Tibial artery (tissue), 4 donors: Measurements from ENCODE around the gene PGAP1.

Source experiments
- DNase-seq, 2 donors: peaks; one replicate each; pipeline ENCODE4 v3.0.0-alpha.2; 2019
- H3K27ac ChIP-seq, 2 donors: fragments of 200-600 bp; sonication (generic) in 1 of 2; 1 replicate in 1 of 2; 2 replicates in 1 of 2; pipeline ENCODE4 v1.5.1; 2018 to 2019; ENCODE audit warnings: mild to moderate bottlenecking in 1 of 2
- H3K27me3 ChIP-seq, 2 donors: fragments of 200-600 bp; sonication (generic) in 1 of 2; one replicate each; pipeline versions ENCODE4 v1.5.1 to v1.6.0; 2016 to 2019
- H3K36me3 ChIP-seq, 3 donors: fragments of 200-600 bp; sonication (generic) in 2 of 3; one replicate each; pipeline ENCODE4 v1.5.1; 2016 to 2019; ENCODE audit warnings: mild to moderate bottlenecking in 2 of 3
- H3K4me1 ChIP-seq, 4 donors: fragments of 200-600 bp; sonication (generic) in 2 of 4; 1 replicate in 3 of 4; 2 replicates in 1 of 4; pipeline ENCODE4 v1.5.1; 2016 to 2019
- H3K4me3 ChIP-seq, 2 donors: fragments of 200-600 bp; sonication (generic) in 1 of 2; 1 replicate in 1 of 2; 2 replicates in 1 of 2; pipeline ENCODE4 v1.5.1; 2018 to 2019; ENCODE audit warnings: mild to moderate bottlenecking in 2 of 2
- H3K9me3 ChIP-seq, 3 donors: fragments of 200-600 bp; sonication (generic) in 1 of 3; one replicate each; pipeline ENCODE4 v1.5.1; 2016 to 2019
- intact Hi-C: fragments of 100-400 bp; cut with DNase I; formaldehyde crosslinking; loops from one replicate; pipeline ENCODE4 v1.15.0; 2023; ENCODE audit warnings: low total_unique reads
- TF ChIP-seq, protein P1 (sequence below), 2 experiments: fragments of 200-600 bp in 1 of 2; fragments of 450-650 bp in 1 of 2; IDR thresholded peaks; one replicate each; pipeline ENCODE4 v1.5.1; 2017 to 2019; ENCODE audit warnings: antibody characterized with exemption in 2 of 2, mild to moderate bottlenecking in 1 of 2, moderate library complexity in 1 of 2

PGAP1 gene

DNA sequence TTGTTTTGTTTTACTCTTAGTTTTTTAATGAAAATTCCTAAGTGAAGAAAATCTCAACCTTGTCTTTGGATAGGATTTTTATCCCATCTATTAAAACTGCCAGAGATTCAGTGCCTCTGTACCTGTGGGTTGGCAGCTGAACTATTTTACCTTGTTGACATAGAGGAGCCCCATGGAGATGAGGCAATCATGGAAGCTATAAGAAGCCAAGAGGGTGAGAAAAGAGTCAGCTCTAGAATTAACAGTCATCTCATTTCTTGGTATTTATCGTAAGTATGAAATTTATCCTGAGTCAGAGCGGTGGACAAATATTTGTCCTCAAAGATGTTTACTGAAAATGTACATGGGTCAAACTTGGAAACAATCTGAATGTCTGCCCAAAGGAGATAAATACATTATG, 35.8 kb upstream of the PGAP1 start:
- Histone ChIP-seq H3K27ac (no peak overlapping the region), H3K36me3 (no peaks in the 10 kb centered on the region), H3K4me1 (no peaks in the 10 kb centered on the region), H3K4me3 (no peak overlapping the region), H3K27me3 (no peaks in the 10 kb centered on the region), H3K9me3 (no peaks in the 10 kb centered on the region)
- intact Hi-C loops: no loop called here
- DNase-seq: no peak
- TF ChIP-seq, protein P1, sequence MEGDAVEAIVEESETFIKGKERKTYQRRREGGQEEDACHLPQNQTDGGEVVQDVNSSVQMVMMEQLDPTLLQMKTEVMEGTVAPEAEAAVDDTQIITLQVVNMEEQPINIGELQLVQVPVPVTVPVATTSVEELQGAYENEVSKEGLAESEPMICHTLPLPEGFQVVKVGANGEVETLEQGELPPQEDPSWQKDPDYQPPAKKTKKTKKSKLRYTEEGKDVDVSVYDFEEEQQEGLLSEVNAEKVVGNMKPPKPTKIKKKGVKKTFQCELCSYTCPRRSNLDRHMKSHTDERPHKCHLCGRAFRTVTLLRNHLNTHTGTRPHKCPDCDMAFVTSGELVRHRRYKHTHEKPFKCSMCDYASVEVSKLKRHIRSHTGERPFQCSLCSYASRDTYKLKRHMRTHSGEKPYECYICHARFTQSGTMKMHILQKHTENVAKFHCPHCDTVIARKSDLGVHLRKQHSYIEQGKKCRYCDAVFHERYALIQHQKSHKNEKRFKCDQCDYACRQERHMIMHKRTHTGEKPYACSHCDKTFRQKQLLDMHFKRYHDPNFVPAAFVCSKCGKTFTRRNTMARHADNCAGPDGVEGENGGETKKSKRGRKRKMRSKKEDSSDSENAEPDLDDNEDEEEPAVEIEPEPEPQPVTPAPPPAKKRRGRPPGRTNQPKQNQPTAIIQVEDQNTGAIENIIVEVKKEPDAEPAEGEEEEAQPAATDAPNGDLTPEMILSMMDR (IDR thresholded peaks at IDR 0.05): no peak

DNA sequence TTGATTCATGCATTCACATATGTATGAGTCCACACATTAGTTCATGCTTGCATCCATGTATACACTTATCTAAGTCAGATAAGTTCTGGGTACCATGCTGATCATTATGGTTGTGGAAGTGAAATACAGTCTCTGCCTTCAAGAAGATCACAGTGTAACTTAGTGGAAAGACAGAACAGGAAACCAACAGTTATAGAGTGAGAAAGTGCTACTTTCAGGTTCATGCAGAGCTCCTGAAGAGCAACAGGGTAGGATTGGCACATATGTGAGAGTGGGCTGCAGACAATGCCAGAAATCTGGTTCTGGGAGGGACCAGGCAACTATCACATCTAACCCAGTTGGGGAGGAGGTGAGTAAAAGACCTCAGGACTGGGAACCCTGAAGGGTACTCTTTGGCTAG, 35.4 kb upstream of the PGAP1 start:
- no peaks in the 10 kb centered on the region for H3K27me3 ChIP-seq
- H3K4me1 ChIP-seq: no peaks in the 10 kb centered on the region
- H3K4me3 ChIP-seq: no peak overlapping the region
- H3K36me3 ChIP-seq: no peaks in the 10 kb centered on the region
- no peak for DNase-seq
- no peak overlapping the region for H3K27ac ChIP-seq
- no peaks in the 10 kb centered on the region for H3K9me3 ChIP-seq
- TF ChIP-seq, protein P1 (IDR thresholded peaks at IDR 0.05): no peak
- intact Hi-C loops: no loop called here

DNA sequence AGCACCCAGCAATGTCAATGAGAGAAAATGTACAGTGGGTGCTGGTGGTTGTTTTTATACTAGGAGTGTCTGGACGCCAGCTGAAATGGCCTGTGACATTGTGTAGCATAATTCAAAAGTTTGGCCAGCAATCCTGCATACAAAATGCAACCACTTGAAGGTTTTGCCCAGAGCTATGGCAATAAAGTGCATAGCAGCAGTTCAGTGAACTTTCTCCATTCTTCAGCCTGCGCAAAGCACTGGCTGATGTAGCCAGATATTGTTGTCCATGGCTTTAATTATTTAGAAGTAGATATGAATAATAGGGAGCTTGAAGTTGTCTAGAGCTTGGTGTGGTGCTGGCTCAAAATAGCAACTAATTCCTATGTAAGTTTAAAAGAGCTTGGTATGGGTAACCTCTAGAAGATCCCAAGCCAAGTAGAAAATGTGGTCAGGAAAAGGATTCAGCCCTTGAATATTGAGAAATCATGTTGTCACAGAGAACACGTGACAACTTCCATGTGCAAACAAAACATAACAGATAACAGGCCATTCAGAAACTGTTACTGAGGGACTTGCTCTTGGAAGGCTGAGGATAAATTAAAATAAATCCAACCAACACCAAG, 33.3 kb upstream of the PGAP1 start:
- no peak for DNase-seq
- intact Hi-C loops: no loop called here
- Histone ChIP-seq H3K27me3 (no peaks in the 10 kb centered on the region), H3K9me3 (no peaks in the 10 kb centered on the region), H3K27ac (no peak overlapping the region), H3K4me3 (no peak overlapping the region), H3K4me1 (no peaks in the 10 kb centered on the region), H3K36me3 (no peaks in the 10 kb centered on the region)
- TF ChIP-seq, protein P1 (IDR thresholded peaks at IDR 0.05): no peak

DNA sequence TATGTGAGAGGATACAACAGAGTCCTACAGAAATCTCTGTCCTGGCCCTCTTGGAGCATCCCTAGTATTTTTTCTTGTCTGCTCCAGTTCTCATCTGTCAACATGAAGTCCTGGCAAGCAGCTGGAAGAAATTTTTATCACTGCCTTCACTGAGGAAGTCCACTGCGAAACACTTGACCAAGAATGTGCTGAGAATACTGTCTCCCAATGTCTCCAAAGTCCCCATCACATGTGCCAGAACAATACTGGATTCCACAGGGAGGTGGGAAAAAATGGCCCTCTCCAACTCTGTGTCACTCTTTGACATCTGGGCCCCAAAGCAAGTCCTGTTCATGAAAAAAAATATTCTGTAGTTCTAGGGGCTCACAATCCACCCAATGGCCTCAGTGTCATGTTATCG, 32.8 kb upstream of the PGAP1 start:
- DNase-seq: no peak

DNA sequence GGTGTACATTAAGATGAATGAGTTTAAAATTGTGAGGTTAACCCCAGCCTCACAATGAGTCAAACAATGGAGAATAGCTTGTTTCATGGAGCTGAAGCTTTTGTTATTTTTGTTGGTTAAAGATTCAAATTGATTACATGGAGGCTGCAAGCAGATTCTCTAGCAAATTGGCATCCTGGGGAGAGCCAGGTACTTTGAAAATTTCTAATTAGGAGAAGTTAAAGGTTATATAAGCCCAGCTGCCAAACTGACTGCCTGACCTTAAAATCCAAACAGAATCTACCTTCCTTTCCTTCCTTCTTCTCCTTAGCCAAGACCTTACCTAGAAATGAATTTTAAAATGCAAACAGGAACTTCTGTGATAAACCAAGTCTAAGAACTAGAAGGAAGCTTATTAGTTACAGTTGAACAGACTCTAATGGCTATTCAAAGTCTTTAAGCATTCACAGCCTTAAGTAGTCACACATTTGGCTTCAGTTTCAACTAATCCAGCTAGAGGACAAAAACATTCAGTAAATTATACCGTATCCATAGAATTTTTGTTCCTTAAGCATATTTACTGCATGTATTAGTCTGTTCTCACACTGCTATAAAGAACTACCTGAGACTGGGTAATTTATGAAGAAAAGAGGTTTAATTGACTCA, 31.5 kb upstream of the PGAP1 start:
- Histone ChIP-seq H3K4me3 (no peak overlapping the region), H3K27ac (no peak overlapping the region), H3K36me3 (no peaks in the 10 kb centered on the region), H3K9me3 (no peaks in the 10 kb centered on the region), H3K4me1 (no peaks in the 10 kb centered on the region), H3K27me3 (no peaks in the 10 kb centered on the region)
- DNase-seq: no peak
- intact Hi-C loops: no loop called here
- TF ChIP-seq, protein P1 (IDR thresholded peaks at IDR 0.05): no peak

More for the DNA sequence above, 32.8 kb upstream of the PGAP1 start:
- Histone ChIP-seq H3K4me1 (no peaks in the 10 kb centered on the region), H3K27me3 (no peaks in the 10 kb centered on the region), H3K27ac (no peak overlapping the region), H3K4me3 (no peak overlapping the region), H3K36me3 (no peaks in the 10 kb centered on the region), H3K9me3 (no peaks in the 10 kb centered on the region)
- TF ChIP-seq, protein P1 (IDR thresholded peaks at IDR 0.05): no peak
- intact Hi-C loops: no loop called here
